ENCODE measurements around the gene PLPP3.

The PLPP3 gene

GRCh38 chr1:56575865-56576264 is 3.5 kb downstream of the PLPP3 start:
- DNase-seq = no peak

- no peak for DNase-seq
These were observed 4.6 kb downstream of the PLPP3 start for GRCh38 chr1:56574794-56575193.

GRCh38 chr1:56573311-56573710 is 6.1 kb downstream of the PLPP3 start:
- no peak for DNase-seq

DNA sequence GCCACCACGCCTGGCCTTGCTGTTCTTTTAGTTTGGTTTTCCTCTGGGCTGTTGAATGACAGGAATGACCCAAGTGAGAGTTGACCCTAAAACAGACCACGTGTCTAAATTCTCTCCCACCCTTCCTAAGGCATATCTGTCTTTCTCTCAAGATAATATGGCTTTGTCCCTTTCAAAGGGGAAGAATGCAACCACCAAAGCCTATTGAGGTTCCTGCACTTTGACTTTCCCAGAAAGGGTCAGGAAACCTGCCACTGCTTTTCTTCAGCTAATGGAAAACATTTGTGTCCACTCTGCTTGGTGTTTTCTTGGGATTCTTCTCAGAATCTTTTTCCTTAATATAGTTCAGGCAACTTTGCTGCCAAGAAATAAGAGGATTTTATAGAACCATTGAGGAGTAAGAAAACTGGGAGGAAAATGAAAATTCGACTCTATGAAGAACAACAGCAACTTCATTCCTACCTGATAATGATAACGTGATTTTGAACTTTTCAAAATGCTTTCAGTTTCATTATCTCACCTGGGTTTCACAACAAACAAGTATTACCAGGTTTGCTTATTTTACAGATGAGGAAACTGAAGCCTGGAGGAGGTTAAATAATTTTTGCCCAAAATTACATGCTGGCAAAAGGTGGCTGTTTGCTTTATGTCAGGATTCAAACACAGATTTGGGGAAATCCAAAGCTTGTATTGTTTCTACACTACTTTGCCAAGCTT is 6.9 kb downstream of the PLPP3 start:
- no peak for DNase-seq

GRCh38 chr1:56571448-56571847 is 7.9 kb downstream of the PLPP3 start:
- DNase-seq = no peak

DNA sequence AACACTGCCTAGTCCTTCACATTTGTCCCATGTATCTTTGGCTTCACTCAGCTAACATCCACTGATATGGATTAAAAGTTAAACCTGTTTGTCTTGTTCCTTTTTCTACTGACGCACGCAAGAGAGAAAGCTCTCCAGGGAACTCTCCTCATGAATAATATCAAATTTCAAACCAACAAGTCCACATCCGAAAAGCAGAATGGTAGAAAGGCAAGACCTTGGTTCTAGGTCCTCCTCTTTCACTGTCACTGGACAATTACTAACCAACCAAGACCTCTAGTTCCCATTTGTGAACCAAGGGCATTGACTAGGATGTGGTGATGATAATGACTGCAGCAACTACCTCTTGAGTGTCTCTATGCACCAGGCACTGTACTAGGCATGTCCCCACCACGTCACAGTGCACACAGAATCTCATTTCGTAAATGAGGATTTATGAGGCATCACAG is 8.4 kb downstream of the PLPP3 start:
- DNase-seq = no peak

GRCh38 chr1:56569661-56570060 is 9.7 kb downstream of the PLPP3 start:
- DNase-seq = no peak

DNA sequence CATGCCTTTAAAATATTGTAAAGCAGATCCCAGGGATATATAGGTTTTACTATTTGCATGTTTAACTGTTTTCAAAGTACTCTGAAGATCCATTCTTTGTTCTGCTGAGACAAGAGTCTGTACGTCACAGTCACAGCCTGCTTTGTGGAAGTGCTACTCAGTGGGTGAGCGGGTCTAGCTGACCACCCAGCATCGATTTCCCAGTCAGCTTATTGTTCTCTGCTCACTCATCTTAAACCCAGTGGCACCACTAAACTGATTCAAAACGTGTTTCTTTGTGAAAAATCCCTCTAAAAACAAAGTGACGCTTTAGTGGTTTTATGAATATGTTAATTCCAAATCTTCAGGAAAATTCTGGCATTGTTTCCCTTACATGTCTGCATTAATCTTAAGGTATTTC is 12.4 kb downstream of the PLPP3 start:
- DNase-seq = no peak

DNA sequence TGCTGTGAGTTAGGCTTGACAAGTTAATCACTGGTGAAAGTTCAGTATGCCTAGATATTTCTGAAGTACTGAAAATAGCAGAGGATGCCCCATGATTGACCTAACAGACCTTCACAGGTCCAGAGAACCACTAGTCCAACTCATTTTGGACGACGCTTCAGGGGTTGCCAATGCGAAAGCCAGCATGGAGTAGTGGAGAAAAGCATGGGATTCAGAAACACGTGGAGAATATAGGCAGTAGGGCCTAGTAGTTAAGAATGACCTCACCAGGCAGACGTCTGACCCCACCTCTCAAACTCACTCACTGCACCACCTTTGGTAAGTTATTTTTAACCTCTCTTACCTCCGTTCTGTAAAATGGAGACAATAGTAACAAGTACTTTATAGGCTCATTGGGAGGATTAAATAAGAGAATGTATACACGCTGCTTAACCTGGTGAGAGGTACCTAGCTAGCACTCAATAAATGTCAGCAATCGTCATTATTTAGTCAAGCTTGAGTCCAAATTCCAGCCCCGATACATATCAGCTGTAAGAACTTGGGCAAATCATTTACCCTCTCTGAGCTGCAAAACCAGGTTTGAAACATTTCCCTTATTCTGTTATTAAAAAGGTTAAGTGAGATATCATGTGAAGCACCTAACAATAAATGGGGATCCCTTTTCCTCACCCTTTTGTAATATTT is 13.2 kb downstream of the PLPP3 start:
- DNase-seq = no peak

- no peak for DNase-seq
These were observed 14.7 kb downstream of the PLPP3 start for GRCh38 chr1:56564615-56565014.

DNA sequence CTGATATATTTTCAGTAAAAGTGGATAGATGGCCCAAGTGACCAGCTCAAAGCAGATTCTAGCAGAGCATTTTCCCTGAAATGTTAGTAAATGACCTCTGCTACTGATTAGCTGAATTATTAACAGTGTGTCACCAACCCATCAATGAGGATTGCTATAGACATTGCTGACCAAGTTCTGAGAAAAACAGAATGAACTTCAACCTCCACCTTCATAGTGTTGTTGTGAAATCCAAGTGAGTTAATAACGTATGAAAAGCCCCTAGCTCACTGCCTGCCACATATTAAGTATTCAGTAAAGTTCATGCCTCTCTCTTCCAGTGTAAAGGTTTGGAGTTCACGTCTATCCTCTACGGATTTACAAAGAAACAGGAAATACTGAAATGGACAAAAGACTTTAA is 15.8 kb downstream of the PLPP3 start:
- DNase-seq = no peak

GRCh38 chr1:56562891-56563452 is 16.4 kb downstream of the PLPP3 start:
- DNase-seq = no peak

DNA sequence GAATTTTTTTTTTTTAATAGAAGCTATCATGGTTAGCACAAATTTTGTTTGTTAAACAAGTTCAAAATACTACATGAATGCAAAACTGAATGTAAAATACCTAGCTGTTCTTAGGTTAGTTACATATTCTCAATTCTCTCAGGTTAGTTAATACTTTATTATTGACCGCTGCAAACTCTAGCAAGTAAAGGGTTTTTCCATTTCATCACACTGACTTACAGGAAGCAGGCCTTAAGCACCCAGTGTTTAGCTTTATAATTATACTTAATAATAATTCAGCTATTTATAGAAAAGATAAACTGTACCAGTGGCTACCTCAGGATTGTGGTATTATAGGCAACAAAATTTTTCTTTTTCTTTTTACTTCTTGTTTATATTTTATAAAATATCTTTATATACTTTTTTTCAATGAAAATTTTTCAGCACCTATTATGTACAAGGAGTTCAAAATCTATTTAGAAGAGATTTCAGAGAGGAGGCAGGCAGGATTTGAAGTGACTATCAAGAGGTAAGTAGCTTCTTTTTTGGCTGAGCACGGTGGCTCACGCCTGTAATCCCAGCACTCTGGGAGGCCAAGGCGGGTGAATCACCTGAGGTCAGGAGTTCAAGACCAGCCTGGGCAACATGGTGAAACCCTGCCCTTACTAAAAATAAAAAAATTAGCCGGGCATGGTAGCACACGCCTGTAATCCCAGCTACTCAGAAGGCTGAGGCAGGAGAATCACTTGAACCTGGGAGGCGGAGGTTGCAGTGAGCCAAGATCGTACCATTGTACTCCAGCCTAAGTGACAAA is 17.9 kb downstream of the PLPP3 start:
- no peak for DNase-seq

DNA sequence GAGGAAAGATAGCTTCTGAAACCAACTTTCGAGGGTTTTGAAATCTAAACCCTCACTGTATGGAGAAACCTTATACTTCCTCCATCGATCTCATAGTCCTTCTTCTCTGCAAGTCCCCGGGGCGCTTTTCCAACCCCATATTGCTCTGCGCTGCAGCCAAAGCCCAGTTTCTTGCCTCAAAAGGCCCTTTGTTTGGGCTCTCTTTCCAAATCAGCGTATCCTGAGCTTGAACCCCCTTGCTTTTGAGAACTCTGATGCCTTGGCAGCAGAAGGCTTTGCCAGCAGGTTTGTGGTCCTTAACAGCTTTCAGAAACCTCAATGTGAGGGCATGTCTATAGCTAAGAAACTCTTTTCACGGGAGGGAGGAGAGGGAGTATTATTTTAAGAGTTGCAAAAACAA is 21.6 kb downstream of the PLPP3 start:
- no peak for DNase-seq

- DNase-seq = no peak
These were observed 23.9 kb downstream of the PLPP3 start for GRCh38 chr1:56555448-56555847.

DNA sequence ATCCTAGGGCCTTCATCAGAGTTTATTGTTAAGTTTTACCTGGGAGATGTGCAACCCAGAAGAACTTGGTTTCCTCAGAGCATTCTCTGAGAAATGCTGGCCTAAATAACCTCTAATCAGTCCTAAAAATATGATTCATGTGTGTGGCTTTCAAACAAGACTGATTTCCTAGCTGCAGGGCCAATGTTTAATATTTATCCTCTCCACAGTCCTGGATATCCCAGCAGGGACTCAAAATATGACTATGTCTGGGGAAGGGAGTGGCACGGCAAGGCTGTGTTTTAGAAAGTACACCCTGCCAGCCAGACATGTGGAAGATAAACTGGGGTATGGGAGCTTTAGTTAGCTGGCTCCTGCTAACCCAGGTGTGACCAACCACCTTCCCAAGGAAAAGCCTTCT is 26.3 kb downstream of the PLPP3 start:
- DNase-seq = no peak

GRCh38 chr1:56552349-56552748 is 27.0 kb downstream of the PLPP3 start:
- DNase-seq = no peak

- no peak for DNase-seq
These were observed 27.7 kb downstream of the PLPP3 start for GRCh38 chr1:56551691-56552090.

DNA sequence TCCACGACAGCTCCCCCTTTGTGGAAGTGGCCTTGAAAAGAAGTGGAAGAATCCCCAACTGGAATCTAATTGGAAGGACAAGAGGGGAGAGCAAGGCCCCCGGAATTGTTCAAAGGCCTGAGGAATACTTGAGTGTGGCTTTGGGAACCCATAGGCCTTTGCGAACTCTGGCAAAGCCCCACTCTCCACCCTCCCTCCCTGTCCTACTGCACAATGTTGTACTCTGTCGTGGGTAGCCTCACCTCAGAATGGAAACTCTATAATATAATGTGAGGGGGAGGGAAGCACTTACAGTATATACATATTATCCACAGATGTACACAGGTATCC is 28.5 kb downstream of the PLPP3 start:
- DNase-seq = no peak

- DNase-seq = no peak
These were observed 29.1 kb downstream of the PLPP3 start for GRCh38 chr1:56550138-56550858.

DNA sequence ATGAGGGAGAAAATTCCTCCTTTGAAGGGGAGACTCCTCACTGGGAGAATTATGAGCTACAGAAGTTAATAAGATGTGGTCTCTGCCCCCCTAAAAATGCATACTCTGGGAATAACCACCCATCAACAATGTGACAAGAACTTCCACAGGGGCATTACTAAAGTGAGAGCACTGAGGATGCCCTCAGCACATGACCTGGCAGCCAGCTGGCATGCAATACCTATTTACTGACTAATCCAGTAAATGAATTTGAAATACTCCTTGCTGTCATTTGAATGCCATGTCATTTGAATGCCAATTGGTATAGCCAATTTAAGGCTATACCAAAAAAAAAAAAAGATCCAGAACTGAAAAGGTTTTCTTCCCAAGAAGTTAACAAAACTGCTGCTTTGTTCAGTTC is 30.8 kb downstream of the PLPP3 start:
- no peak for DNase-seq

DNA sequence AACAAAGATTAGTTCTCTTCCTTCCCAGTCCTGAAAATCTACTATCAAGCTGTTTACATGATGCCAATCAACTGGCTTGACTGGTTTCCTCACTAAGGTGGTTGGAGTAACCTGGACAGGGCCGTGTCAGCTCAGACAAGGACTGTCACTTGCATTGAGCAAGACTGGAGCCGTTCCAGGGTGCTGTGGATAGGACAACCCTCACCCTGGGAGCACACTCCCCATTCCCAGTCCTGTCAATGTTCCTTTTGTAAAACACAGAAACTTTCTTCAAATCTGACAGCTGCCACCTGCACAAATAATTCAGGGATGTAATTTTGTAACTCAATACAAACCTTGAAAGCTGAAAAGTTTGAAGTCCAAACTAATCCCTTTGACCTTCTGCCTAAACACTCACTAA is 31.4 kb downstream of the PLPP3 start:
- DNase-seq = no peak

DNA sequence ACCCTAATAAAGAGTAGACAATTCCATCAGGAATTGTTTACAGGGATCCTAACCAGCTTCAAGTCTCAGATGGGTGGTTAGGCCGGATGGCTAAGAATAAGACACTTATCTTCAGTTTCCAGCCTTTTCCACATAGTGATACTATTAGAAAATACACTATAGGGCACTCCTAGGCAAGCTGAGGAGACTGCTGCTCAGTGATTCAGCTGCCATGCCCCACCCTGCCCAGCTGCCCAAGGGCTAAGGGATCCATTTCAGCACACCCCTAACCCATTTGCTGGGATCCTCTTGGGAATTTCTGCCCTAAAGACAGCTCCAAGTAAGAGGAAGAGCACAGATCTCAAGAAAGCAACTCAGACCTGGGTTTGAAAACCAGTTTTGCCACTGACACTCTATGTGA is 31.9 kb downstream of the PLPP3 start:
- DNase-seq = no peak
